ENCODE measurements around the gene EYA4. TPM values are rescaled to one million over a fixed set of nuclear protein-coding genes. Genes with fewer than 3 reads are reported as not detected.
A peak's percentile ranks its signal among the peaks of the same experiment; 100 is the strongest.

EYA4 gene
- total RNA-seq, 1 donor from 2014 or later = 31.4 TPM

DNA sequence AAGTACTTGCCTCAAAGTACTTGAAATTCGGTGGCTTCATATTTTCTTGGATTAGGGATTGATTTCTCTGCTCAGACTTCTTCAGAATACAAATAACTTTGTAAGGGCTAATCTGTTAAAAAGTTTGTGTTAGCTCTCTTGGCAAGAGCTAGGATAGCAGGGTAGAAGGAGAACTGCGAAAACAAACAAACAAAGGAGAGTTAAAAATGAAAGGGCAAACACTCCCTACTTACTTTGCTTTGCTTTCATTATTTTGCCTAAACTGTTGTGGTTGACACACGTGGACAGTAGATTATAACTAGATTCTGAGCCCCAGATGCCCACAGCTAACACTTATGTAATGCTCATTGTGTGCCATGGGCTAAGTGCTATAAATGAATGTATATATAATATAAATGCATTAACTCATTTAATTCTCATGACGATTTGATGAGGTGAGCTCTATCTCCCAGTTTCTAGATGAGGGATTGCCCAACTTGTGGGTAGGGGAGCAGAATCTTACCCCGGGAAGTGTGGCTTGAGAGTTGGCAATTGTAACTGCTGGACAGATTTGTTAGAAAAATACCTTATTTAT lies 48.7 kb downstream of the EYA4 start:
- DNase-seq = no peak

DNA sequence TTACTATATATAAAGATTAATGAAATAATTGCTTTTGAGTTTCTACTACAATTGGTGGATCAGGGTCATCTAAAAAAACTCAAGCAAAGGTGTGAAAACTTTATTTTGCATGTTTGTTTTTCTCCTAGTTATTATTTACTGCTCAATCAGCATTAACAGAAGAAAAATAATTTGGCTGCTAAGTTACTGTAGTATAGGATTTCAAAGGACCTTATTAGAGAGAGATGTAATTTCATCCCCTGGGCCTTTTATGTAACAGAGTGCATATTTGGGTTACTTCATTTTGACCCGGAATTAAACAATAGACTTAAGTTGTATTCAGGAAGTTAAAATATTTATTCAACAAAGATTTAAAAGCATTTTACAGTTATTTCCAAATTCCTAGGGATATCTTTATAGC lies 49.8 kb downstream of the EYA4 start:
- peak; percentile 13 for DNase-seq

DNA sequence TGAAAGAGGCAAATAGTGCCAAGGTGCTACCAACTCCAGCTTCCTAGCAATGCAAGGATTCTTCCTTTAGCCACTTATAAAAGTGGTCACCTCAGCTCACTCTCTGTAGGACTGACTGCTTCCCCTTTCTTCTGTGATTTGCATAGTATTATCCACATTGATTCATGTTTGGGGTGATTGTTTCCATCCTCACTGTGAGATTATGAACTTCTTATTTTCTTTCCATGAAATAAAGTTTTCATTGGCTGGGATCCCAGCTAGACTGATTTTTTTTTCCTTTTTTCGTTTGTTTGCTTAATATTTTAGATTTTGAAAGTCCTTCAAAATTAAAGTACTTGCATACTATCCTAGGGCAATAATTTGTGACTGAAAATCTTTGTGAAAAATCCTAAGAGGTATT lies 50.5 kb downstream of the EYA4 start:
- no peak for DNase-seq

DNA sequence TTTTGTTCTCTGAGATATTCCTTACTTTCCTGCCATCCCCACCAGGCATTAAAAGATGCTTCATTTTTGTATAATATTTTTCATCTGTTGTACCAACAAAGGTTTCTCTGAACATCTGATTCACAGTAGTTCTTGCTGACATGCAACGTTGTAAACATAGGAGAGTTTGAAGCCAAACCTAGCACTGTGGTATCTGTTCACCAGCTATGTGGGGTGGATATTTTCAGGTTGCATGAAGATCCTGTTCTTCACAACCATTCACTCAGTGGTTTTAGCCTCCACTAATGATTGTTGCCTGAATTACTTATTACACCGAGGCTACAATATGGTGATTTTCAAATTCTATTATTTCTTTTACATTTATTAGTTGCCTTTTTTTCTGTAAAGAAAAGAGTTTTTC lies 56.5 kb downstream of the EYA4 start:
- DNase-seq = no peak

DNA sequence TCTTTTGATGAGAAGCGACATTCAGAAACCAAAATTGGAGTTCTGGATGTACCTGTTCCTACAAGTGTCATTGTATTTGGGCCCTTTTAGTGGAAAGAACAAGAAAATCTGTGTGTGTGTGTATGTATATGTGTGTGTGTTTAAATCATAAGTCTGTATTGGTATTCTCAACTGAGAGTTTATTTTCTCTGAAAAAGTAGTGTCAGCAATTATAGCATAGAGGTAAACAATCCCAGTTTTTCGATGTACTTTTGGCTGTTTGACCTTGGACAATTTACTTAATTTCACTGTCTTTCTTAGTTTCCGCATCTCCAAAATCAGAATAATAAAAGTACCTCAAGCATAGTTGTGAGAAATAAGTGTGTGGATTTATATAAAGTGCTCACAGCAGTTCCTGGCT lies 57.2 kb downstream of the EYA4 start:
- no peak for DNase-seq

DNA sequence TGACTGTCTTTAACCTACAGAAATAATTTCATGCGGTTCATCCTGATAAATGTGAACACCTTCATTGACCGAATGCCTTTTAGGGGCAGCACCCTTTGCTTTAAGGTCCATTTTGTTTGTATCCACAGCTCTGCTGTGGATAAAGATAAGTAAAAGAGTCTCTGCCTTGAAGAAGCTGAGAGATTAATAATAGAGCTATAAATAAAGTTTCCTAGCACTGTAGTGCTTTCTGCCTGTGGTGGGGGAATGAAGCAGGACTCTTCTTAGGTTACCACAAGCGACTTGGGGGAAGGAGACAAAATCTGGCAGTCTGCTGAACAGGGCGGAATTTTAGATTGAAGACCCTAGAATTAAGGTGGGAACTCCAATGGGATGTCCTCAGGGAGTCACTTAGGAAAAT lies 57.6 kb downstream of the EYA4 start:
- no peak for DNase-seq

DNA sequence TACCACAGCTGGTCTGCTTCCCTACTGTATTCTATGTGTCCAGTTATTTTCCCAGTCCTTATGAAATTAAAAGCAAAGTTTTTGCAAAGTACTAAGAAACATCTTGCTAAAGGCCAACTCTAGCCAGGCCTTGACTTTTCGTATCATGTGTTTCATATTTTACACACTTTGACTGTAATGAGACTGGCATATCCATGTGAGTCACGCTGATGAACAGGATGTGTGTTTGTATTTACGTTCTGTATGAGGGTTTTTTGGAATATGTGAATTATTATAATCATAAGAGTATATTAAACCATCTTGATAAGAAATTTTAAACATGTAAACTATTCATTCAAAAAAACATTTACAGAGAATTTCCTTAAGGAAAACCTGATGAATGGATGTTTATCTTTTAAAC lies 59.7 kb downstream of the EYA4 start:
- DNase-seq = no peak

DNA sequence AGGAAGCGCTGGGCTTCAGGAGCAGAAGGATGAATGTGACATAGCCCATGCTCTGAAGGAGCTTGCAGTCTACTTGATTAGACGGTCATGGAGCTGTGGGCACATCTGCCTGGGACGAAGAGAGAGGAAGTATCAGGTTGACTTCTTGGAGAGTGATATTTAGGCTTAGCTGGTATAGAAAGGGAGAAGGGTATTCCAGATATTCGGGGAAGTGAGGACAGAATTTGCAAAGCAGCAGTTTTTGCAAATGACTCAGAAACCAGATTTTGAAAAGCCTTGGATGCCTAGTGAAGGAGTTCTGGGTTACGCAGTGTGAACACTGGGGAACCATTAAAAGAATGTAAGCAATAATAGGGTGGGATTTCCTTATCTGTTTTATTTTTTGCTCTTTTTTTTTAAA lies 60.7 kb downstream of the EYA4 start:
- DNase-seq = peak; percentile 27

DNA sequence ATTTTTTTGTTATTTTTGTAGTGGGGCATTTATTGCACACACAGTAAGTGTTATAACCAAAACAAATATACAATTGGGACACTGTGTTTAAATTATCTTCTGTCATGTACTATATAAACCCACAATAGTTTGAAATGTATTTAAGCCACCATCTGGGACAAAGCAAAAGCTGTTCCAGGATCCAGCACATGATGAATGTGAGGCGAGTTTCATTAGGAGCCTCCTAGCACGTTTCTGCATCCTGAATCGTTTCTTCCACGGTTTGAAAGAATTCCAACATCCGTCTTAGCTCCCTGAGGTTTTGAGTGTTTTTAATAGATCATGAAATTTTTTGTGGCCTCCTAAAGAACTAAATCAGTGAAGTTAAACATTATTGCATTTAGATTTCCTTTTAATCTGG lies 65.8 kb downstream of the EYA4 start:
- DNase-seq = peak; percentile 29

DNA sequence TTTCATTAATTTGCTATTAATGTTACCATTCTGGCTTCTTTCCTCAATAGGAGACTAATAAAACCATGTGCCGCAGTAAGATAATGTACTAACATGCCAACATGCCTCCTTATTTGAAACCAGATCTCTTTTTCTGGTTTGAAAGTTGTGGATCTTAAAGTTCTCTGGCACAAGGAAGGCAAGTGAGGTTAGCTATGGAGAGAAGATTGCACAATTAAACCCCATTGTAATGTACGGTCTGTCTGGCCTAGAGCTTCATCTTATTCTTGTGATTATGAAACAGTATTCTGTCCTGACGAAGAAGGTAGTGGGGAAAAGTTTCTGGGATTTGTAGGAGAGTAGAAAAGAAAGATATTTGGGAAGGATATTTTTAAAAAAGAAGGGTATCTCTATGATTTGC lies 68.4 kb downstream of the EYA4 start:
- no peak for DNase-seq

DNA sequence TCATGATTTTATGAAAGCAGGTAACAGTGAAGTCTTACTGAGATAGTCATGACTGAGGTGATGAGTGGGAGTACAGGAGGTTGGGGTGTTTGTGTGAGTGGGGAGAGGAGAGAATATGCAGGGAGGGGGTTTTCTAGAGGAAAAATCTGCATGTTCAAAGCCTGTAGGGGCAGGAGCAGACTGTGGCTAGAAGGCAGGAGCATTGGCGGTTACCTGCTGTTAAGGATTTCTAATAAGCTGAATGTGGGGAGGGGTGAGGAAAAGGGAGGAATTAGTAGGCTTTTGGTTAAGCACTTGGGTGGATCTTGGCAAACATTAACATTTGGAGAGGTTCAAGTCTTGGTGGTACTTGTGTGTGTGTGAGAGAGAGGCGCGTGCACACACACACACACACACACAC lies 70.8 kb downstream of the EYA4 start:
- no peak for DNase-seq

DNA sequence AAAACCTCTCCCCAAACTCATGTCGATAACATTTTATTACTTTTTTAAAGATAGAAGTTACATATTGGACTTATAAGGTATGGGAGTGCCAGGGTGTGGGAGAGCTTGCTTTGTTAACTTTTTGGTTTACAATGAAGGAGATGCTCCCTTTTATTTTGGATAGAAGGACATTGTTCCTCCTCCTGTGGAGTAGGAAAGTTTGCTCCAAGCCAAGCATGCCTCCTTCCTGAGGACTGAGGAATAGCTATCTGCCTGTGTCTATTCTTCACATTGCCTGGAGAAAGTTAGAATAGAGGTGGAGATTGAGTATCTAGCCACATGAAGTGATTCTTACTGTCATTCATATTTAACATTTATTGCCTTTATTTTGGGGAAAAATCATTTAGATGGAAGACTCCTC lies 71.9 kb downstream of the EYA4 start:
- no peak for DNase-seq

DNA sequence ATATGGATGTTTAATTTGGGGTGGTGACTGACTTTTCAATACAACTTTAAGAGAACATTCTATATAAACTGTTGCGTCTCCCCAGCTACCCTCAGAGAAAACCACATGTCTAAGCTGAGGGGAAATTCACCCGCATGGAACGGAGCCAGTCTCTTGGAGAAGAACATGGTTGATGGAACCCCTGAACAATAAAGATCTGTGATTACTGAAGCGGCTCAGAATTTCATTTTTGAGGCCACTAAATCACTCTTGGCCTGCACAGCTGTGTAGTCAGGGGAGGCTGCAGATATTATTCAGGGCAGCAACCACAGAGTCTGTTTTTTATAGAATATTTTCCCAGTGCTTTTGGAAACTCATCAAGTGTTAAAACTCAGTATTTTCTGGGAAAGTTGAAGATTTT lies 73.8 kb downstream of the EYA4 start:
- DNase-seq = no peak

DNA sequence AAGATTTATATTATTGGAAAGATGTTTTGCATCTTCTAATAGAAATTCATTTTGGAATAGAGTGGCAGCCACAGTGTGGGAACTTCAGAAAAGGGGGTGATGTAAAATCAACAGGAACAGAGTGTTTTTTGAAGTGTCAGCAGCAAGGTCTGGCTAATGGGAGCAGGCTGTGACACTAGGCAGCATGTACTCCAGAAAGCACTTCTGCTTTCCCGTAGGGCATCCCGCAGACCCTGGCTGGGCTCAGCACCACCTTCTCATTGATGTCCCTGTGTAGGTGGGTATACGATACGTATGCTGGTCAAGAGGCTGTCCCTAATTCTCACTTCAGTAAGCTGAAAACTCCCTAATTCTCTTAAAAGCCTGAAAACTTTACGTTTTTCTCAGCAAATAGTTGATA lies 74.7 kb downstream of the EYA4 start:
- no peak for DNase-seq

DNA sequence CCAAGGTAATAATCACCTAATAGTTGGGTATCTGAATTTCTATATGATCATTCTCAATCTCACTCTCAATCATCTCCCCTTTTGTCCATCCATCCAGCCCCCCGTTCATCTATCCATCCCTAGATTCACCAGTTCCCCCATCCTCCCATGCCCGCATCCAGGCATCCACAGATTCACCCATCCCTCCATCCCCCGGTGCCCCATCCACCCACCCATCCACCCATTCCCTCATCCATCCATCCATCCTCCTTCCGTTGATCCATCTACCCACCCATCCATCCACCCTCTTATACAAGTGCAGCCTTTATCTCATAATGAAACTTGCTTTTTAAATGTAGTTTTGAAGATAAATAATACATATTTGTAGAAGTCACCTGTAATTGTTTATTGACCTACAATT lies 76.5 kb downstream of the EYA4 start:
- DNase-seq = no peak

DNA sequence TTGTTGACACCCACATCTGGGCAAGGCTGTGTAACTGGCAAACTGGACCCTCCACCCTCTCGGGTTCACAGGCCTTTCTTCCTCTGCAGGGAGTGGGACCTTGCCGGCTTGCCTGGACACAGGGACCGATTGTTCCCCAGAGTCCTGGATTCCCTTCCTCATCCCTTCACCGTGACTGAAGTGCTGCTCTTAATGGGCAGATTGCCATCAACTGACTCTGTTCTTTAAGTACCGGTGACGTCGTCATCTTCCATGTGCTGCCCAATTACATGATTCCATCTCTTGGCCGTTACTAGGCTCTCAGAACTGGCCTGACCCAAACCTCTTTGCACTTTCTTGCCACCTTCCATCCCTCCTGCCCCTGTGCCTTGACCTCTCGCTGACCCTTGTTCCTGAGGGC lies 85.4 kb downstream of the EYA4 start:
- peak; percentile 27 for DNase-seq

DNA sequence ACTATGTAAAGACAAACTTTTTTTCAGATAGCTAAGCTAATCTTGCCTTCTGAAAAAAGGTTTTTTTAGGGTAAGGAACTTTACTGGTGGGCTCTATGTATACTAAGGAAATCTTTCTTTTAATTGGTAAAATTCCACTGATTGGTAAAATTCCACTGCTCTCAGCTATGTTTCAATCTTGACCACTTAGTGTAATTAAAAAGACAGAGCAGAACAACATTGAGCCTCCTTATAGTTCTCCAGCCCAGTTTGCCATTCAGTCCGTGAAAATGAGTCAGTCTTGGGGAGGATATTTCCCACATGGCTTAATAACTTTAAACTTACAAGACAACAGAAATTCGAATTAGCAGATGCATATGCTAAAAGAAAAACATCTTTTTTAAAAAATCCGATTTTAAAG lies 92.7 kb downstream of the EYA4 start:
- DNase-seq = no peak

DNA sequence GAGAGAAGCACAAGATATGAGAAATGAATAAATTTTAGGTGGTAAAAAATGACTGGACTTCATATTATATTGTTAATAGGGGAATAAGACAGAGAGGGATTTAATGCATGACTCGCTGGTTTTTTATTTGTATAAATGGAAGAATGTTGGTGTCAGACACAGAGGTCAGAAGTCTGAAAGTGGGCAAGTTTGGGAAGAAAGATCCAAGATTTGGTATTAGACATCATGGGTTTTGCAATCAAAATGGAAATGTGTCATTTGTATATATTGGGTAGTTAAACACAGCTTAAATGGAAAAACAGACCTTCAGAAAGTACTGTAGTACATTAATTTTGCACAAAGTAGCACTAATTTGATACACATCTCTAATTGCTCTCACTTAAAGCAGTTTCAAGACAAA lies 96.2 kb downstream of the EYA4 start:
- DNase-seq = no peak

DNA sequence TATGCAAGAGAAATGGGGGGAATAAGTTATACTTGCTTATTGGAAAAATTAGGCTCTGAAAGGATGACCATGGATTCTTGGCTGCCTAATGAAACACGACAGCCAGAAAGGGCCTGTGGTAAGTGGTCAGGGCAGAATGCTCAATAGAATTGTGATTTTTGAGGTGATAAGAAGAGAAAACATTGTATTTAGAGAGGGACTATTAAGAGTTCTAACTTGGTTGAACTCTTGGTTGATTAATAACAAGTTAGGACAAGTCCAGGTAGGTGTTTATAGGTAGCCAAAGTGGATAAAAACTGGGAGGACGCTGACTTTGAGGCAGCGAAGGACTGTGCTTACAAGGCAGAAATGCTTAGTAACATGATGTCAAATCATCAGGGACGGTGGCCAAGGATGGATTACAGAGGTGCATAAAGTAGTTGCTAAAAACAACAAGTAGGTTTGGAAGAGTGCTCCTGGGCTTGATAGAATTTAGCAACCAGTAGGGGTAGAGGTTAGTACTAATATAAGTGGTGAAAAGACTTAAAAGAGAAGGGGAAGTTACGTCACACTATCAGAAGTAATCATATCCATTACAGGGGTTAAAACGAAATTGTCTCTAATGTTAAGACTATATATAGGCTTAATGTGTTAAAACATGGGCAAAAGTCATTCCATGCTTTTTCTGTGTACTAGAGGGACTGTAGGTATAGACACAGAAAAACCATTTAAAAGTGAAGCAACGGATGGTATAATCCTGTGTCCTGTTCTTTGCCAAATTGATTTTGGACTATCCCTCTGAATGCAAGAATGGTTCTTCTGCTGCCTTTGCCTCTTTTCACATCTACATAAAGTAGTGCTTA lies 98.6 kb downstream of the EYA4 start:
- no peak for DNase-seq

DNA sequence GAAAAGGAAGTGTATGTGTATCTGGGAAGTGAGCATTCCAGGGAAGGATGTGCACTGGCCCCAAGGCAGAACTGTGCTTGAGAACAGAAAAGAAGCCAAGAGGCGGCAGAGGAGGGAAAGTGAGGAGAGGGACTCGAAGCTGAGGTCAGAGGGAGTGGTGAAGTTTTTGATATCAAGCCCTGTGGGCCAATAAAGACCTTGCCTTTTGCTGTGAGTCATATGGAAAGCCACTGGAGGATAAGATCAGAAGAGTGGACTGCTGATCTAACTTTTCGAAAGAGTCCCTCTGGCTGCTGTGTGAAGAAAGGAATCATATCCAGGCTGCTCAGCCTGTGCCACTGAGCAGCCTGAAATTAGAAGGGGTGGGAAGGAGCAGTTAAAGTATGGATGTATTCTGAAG lies 99.4 kb downstream of the EYA4 start:
- DNase-seq = no peak

DNA sequence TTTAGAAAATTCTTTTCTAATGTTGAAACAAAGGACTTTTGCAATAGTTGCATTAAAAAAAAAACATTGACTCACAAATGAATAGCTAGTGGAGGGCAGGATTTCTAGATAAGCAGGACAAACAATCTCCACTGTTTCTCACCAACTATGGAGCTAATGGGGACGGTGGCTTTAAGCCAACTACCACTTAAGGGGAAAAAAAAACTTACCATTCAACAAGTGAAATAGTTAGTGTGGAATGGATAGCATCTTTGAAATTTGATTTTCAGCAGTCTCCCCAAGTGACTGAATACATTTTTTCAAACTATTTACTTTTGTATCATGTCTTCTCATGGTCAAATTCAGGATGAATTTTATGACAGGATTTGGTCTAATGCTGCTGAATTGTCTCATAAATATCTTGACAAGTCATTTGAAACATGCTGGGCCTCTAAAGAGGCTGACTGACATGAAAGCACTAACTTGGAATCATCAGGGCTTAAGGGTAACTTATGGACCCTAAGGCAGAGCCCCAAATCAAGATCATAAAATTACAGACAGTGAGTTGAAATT lies 100.5 kb downstream of the EYA4 start:
- DNase-seq = peak; percentile 30

DNA sequence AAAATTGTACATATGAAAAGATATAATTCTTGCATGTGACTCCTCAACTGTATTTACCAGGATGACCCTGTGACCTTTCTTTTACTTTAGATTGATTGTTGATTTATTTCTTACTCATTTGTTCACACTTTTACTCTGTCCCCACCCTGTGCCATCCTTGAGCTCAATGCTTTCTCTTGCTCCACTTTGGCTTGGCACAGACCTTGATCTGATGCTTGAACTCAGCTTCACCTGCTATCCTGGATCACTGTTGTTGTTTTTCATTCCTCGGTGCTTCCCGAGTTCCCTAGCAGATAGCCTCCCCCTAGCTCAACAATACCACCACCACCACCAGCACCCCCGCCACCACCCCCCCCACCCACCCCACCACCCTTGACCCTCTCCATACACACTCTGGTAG lies 102.1 kb downstream of the EYA4 start:
- no peak for DNase-seq

DNA sequence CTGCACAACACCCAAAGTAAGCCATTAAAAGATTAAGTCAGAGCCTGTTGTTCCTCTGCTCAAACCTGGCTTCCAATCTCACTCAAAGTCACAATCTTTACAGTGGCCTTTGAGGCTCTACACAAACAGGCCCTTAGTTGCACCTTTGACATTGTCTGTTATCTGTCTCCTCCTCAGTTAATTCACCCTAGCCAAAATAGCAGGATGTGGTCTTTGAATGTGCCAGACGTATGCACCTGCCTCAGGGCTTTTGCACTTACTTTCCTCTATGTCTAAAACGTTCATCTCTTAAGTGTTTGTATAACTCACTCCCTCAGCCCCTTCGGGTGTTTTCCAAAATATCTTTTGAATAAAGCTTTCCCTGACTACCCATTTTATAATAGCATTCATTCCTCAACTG lies 107.7 kb downstream of the EYA4 start:
- no peak for DNase-seq

DNA sequence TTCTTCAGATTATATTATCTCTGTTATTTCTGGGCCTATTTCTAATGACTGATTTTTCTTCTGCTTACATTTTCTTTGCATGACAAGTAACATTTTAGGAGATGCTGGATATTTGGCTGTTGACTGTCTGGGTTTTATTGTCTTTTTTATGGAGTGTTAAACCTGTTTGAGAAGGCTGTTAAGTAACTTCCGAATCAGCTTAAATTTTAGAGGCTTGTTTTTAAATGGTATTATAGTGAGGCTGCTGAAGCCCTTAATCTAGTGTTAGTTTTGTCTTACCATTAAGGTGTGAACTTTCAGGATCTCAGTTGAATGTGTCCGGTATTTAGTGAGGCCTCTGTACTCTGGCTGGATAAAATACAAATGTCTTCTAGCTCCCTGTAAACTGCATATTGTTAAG lies 109.8 kb downstream of the EYA4 start:
- DNase-seq = no peak

Data from tongue (tissue), 2 donors.